ENCODE data around the gene SPTBN4. TPM values are rescaled to one million over a fixed set of nuclear protein-coding genes. Genes with fewer than 3 reads are reported as not detected.
"Not testable (repeated sequence)": the region's sequence is repeated elsewhere in the genome, so short reads cannot be mapped to it uniquely, and the experiment has no call there.

The SPTBN4 gene
- total RNA-seq, 1 donor from 2014 or later = 6.1 TPM

- DNase-seq (ENCODE audit: low spot score) = no peak
Measured at GRCh38 chr19:40502647-40503319, 36.0 kb downstream of the SPTBN4 start.

- DNase-seq (ENCODE audit: low spot score) = no peak
Measured at GRCh38 chr19:40503320-40503695, 36.5 kb downstream of the SPTBN4 start.

- no peak for DNase-seq (ENCODE audit: low spot score)
Measured at GRCh38 chr19:40506099-40506498, 39.3 kb downstream of the SPTBN4 start.

GRCh38 chr19:40507892-40508291 is 41.1 kb downstream of the SPTBN4 start:
- no peak for DNase-seq (ENCODE audit: low spot score)

- DNase-seq (ENCODE audit: low spot score) = no peak
Measured at GRCh38 chr19:40508739-40509260, 42.0 kb downstream of the SPTBN4 start.

GRCh38 chr19:40510526-40511115 is 43.8 kb downstream of the SPTBN4 start:
- DNase-seq (ENCODE audit: low spot score) = no peak

- no peak for DNase-seq (ENCODE audit: low spot score)
Measured at GRCh38 chr19:40511487-40511886, 44.7 kb downstream of the SPTBN4 start.

GRCh38 chr19:40512110-40512472 is 45.3 kb downstream of the SPTBN4 start:
- DNase-seq (ENCODE audit: low spot score) = no peak

GRCh38 chr19:40512473-40513344 is 45.9 kb downstream of the SPTBN4 start:
- DNase-seq (ENCODE audit: low spot score) = no peak

GRCh38 chr19:40513345-40513678 is 46.5 kb downstream of the SPTBN4 start:
- DNase-seq (ENCODE audit: low spot score) = no peak

GRCh38 chr19:40513741-40514315 is 47.0 kb downstream of the SPTBN4 start:
- DNase-seq (ENCODE audit: low spot score) = no peak

GRCh38 chr19:40517248-40517647 is 50.4 kb downstream of the SPTBN4 start:
- DNase-seq (ENCODE audit: low spot score) = no peak

GRCh38 chr19:40519352-40520322 is 52.8 kb downstream of the SPTBN4 start:
- DNase-seq (ENCODE audit: low spot score) = no peak

GRCh38 chr19:40521276-40521675 is 54.5 kb downstream of the SPTBN4 start:
- DNase-seq (ENCODE audit: low spot score) = no peak

- not testable (repeated sequence) for DNase-seq (ENCODE audit: low spot score)
Measured at GRCh38 chr19:40521900-40522299, 55.1 kb downstream of the SPTBN4 start.

GRCh38 chr19:40523322-40524047 is 56.7 kb downstream of the SPTBN4 start:
- no peak for DNase-seq (ENCODE audit: low spot score)

GRCh38 chr19:40524133-40524549 is 57.3 kb downstream of the SPTBN4 start:
- no peak for DNase-seq (ENCODE audit: low spot score)

- no peak for DNase-seq (ENCODE audit: low spot score)
Measured at GRCh38 chr19:40524655-40525054, 57.9 kb downstream of the SPTBN4 start.

- DNase-seq (ENCODE audit: low spot score) = no peak
Measured at GRCh38 chr19:40525234-40526051, 58.6 kb downstream of the SPTBN4 start.

All from mesenteric fat pad (tissue), 1 donor.